PC-3 (cell line): ENCODE data around the gene TEX51.

Experiments used
- CTCF ChIP-seq: fragments of 300-600 bp; sonication (generic); conservative IDR thresholded peaks from 2 replicates; pipeline ENCODE4 v1.5.1; 2017; ENCODE audit warnings: antibody characterized with exemption, low read depth, mild to moderate bottlenecking, low read length
- EZH2 ChIP-seq: fragments of 300-600 bp; sonication (generic); IDR thresholded peaks from one replicate; pipeline ENCODE4 v1.6.1; 2017; ENCODE audit warnings: antibody characterized with exemption, mild to moderate bottlenecking, low read length; ENCODE audit not compliant: unreplicated experiment

DNA sequence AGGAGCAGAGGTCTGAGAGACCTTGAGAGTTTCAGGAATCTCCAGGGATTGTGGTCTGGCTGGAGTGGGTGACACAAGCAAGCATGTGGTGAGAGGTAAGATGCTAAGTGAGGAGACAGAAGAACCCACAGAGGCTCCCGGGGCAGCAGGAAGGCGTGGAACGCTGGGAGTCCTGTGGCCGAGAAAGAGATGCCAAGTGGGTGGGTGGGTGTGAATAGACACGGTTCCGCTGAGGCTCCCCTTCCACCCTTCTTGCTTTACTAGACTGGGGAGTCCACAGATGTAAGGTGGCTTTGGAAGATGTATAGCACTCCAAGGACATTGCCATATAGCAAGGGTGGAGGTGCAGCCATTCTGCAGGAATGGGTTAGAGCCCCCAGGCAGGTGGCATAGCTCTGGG lies 4.2 kb downstream of the TEX51 start:
- TF ChIP-seq CTCF, result no peak
- no peak for TF ChIP-seq EZH2
